ENCODE results near the gene SGK2.
A peak's percentile ranks its signal among the peaks of the same experiment; 100 is the strongest.

SGK2 gene

DNA sequence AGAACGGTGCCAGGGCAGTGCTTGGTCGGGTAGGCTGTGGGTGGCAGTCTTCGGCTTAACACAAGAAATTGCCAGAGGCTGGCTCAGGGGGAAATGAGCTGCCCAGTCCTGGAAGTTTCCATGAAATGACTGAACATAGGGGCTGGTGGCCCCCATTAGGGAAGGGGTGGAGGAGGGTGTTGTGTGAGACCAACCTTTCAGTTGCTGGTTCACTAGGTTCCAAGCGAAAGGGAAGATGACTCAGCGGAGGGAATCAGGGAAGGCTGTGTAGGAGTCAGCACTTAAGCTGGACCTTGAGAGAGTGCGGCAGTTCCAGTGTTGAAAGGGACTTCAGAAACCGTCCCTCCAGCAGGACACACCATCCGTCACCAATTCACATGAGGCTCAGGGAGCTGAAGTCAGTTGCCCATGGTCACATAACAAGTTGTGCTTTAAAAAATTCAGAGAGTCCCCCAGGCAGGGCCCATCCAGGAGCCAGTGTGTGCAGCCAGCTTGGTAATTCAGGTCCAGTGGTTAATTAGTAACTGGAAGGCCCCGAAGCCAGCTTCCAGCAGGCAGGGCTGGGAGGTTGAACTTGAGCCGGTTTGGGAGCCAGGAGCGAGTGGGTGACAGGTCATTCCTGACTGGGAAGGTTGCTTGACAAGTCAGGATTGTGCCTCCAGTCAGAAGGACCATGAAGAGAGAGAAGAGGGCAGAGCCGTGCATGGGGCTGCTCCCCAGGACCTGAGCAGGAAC lies at the start of gene SGK2:
SGK2 (plus strand) TSS at position 616 of the 735 bp plus-strand sequence. CDS start 7,469 bp downstream, outside the sequence.
- no peak for DNase-seq

- no peak for DNase-seq
Measured at GRCh38 chr20:43511879-43512278, 46.9 kb upstream of the SGK2 start.

- DNase-seq: no peak
Measured at GRCh38 chr20:43513372-43513930, 45.4 kb upstream of the SGK2 start.

DNA sequence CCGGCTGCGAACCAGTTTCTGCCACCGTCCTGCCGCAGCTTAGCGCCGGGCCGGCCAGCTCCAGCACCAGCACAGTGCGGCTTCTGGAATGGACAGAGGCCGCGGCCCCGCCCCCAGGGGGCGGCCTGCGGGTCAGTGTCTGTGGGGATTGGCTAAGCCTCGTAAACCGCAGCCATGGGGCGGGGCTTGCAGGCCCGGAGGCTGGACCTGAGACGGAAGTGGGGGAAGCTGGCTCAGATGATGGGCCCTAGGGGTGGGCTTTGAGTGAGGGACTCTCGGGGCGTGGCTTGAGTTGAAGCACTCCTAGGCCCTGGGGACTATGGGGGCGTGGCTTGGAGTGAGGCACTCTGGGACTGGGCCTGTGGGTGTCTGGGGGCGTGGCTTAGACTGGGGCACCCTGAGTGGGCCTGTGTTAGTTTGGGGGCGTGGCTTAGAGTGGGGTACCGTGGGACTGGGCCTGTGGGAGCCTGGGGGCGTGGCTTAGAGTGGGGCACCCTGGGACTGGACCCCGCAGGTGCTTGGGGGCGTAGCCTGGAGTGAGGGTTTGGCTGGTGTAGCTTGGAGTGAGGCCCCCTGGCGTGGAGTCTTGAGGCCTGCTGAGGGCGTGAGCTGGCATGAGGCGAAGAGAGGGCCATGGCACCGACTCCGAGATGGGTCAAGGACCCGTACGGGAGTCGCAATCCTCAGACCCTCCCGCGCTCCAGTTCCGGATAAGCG lies 44.7 kb upstream of the SGK2 start:
- DNase-seq: peak; percentile 97

DNA sequence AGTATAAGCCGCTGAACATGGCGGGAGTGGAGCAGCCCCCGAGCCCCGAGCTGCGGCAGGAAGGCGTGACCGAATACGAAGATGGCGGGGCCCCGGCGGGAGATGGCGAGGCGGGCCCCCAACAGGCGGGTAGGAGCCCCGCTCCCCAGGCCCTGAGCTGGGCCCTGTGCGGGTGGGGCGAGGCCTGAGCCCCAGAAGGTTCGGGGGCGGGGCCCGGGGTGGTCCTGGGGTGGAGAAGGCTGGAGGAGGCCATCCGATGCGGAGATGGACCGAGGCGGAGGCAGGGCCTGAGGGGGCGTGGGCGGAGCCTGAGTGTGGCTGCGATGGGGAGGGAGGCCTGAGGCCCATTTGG lies 44.2 kb upstream of the SGK2 start:
- no peak for DNase-seq

DNA sequence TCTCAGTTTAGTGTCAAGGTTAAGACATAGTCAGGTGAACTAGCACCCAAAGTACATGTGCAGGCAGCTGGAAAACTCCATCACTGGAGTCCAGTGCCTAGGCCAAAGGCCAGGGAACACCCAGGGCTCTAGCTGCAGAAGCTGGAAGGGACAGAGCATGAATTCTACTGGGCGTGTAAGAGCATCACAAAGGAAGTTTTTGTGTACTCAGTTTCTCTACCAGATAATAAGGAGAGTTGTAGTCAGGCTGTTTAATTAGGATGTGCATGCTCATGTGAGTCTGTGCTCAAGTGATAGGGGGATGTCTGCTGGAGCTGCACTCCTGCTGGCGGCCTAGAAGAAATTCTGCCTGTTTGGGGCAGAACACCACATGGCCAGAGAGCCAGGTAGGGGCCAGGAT lies 43.2 kb upstream of the SGK2 start:
- DNase-seq: no peak

DNA sequence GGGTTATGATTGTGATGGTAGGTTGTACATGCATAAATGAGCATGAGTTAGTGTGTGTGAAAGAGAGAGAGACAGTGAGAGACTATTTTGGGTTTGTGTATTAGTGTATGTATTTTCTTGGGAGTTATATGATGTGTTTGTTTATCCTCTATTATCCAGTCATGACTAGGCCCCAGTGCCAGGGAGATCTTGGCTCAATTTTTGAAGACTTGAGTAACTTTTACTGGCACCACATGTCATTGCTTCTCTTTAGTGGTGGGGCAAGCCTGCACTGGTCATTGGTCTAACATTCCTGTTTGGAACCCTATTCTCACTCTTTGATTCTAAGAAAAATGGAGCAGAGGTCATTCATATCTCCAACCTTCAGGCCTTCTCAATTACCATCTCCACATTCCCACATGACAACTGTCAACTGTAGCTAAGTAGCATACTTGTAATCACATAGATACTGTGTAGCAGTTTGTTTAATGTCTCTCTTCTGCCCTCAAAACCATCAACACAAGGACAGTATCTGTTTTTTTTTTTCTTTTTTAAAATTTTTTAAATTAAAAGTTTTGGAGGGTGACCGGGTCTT lies 42.5 kb upstream of the SGK2 start:
- DNase-seq: no peak

- DNase-seq: no peak
Measured at GRCh38 chr20:43520074-43520630, 38.7 kb upstream of the SGK2 start.

- no peak for DNase-seq
Measured at GRCh38 chr20:43525021-43525420, 33.8 kb upstream of the SGK2 start.

DNA sequence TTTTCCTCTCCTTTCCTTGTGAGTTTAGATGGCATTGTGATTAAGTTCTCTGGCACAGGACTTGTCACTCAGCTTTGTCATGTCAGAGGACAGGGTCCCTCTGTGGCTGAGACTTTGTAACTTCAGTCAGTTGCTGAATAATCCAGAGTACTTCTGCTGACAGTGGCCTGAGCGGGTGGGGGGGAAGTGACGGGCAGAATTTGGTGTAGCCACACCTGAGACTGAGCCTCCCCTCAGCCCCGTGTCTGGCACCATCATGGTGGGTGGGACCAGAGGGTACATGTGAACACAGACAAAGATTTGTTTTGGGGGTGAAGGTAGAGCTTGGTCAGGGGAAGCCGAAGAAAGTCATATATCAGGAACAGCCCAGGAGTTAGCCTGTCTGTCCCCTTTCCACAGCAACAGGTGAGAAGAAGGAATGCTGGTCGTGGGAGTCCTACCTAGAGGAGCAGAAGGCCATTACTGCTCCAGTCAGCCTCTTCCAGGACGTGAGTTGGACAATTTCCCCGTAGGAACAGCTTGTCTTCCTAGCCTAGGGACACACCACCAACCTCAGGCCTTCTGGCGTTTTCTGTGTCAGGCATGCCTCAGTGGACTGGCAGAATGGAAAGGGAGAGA lies 30.5 kb upstream of the SGK2 start:
- no peak for DNase-seq

- no peak for DNase-seq
Measured at GRCh38 chr20:43529051-43529450, 29.8 kb upstream of the SGK2 start.

DNA sequence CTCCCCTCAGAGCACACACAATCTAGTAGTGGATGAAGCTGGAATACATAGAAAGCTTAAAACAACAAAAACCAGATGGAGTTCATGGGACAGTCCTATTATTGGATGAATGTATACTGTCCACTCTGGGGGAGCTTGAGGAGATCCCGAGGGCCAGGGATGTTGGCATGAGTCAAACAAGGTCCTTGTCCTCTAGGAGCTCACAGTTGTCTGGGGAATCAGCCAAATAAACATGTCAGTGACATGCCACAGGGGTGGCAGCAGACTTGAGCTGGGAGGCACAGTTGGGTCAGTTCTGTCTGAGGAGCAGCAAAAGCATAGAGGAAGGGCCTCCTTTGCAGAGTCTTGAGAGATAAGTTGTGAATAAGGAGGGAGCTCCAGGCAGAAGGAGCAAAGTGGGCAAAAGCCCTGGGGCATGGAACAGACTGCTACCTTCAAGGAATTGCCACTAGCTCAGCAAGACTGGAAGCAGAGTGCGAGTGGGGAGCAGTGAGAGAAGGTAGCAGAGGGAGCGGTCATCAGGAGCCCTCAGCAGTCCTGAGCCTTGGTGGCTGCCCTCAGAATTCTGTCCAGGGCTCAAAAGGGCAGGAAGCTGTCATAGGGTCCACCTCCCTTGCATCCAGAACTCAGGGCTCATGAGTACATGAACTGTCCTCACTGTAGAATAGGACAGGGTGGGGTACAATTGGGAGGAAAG lies 29.2 kb upstream of the SGK2 start:
- DNase-seq: no peak

DNA sequence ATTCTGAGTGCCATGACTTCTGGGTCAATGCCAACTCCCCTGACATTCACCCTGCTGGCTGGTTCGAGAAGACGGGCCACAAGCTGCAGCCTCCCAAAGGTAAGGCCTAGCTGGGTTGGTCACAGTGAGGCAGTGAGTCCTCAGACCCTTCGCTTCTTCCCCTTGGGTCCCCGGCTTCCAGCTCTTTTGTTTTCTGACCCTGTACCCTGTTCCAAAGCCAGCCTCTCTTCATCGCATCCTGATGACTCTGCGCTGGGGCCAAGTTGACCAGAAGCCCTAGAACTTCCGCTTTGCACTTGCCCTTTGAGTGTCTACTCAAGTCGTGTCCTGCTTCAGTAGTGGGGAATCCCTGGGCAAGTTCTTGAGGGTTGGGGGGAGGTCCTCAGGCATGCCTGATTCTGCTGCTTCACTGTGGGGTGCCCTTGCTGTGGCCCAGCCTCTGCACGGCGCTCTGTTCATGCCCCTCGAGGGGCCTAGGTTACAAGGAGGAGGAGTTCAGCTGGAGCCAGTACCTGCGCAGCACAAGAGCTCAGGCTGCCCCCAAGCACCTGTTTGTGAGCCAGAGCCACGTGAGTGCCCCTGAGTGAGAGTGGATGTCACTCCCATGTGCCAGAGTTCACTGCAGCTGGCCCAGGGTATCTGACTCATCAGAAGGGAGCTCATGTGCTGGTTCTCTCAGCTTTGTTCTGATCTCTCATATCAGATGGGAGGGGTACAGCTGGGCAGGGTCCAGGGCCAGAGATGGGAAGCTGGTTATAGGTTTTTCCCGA lies 28.3 kb upstream of the SGK2 start:
- DNase-seq: no peak

GRCh38 chr20:43531091-43531443 lies 27.8 kb upstream of the SGK2 start:
- no peak for DNase-seq

- no peak for DNase-seq
Measured at GRCh38 chr20:43532416-43533055, 26.3 kb upstream of the SGK2 start.

GRCh38 chr20:43533060-43533459 lies 25.8 kb upstream of the SGK2 start:
- DNase-seq: no peak

DNA sequence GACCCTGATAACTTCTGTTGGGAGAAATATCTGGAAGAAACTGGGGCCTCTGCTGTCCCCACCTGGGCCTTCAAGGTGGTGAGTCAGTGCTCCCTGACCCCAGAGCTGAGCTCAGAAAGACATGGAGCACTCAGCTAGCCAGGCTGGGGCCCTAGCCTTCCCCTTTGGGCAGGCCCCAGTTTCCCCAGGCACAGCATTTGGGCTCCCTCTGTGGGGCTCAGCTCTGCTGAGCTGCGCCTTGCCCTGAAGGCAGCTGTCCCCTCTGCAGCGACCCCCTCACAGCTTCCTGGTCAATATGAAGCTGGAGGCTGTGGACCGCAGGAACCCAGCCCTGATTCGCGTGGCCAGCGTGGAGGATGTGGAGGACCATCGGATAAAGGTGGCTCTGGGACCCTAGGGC lies 24.8 kb upstream of the SGK2 start:
- no peak for DNase-seq

GRCh38 chr20:43534791-43535350 lies 24.0 kb upstream of the SGK2 start:
- DNase-seq: no peak

DNA sequence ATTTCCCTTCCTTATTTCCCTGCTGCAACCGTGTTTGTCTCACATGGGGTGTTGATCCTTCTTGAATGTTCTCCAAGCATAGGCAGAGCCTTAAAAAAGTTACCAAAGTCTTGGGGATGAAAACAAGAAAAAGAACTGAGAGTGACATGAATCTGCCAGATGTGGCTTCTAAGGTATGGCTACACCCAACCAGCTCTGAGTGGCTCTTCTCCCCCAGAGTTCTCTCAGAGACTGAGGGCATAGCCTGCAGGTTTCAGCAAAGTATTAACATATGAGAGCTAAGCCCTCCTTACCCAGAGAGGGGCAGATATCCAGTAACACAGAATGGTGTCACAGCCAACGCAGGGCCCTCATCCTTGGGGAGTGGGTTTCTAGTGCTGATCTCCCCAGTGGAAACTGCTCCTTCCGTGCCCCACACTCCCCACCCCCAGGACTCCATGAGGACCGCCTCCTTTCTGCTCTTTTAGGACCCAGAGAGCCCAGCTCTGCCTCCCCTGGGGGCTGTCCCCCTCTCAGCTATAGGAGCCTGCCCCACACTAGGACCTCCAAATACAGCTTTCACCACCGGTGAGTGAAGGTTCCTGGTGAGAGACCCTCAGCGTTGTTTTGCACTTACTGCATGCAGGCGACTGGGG lies 23.3 kb upstream of the SGK2 start:
- no peak for DNase-seq

DNA sequence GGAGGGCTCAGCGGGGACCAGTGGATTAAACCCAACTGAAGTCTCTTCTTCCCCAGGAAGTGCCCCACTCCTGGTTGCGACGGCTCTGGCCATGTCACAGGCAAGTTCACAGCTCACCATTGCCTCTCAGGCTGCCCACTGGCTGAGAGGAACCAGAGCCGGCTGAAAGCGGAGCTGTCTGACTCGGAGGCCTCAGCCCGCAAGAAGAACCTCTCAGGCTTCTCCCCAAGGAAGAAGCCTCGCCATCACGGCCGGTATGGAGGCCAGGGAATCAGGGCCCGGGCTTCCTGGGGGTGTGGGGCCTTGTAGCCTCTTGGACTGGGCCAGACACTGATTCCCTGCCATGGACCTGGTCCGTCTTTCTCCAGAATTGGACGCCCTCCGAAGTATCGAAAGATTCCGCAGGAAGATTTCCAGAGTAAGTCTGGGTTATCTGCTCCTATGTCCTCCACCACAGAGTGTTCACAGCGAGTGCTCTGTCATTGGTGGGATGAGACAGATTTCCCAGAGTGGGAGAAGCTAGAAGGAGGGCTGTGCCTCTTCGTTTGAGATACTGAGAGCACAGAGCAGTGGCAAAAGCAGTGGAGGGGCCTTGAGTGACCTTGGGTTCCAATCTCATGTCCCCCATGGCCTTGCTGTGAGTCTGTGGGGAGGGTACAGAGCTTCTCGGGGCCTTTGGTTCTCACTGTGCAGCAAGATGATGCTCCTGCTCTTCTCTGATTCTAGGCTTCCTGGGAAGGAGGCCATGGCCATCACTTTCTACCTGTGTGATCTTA lies 22.6 kb upstream of the SGK2 start:
- DNase-seq: no peak

All from NCI-H2029 (cell line).